ENCODE results near the gene PSD2. TPM values are rescaled to one million over a fixed set of nuclear protein-coding genes. Genes with fewer than 3 reads are reported as not detected.

Gene PSD2
- total RNA-seq, 4 donors from 2014 or later: under 0.01 to 0.17 (median 0.13) TPM; not detected in 1

- no peaks in the 10 kb centered on the region for H3K9me3 ChIP-seq
- intact Hi-C loops (cut with DNase I): no loop called here
- no peak for DNase-seq (ENCODE audit: extremely low spot score)
- no peak for TF ChIP-seq POLR2A (IDR thresholded peaks at IDR 0.05; ENCODE audit: low read depth)
- TF ChIP-seq CTCF (IDR thresholded peaks at IDR 0.05): no peak
- TF ChIP-seq EP300 (IDR thresholded peaks at IDR 0.05): no peak
- no peak for TF ChIP-seq POLR2AphosphoS5 (IDR thresholded peaks at IDR 0.05)
- no peak overlapping the region for H3K4me3 ChIP-seq
- H3K4me1 ChIP-seq: peaks cover 22 to 46% (median 40%) of the 10 kb centered on the region in 4 donors
- 47% methylated on average over 16 of the region's 18 CpGs for WGBS
- H3K27ac ChIP-seq (replicated peaks in 1 of 4): peak overlapping the region; percentile 44 to 73 (median 67)
- H3K27me3 ChIP-seq: no peaks in the 10 kb centered on the region
- peaks cover 0 to 6% (median 2%) of the 10 kb centered on the region in 4 donors for H3K36me3 ChIP-seq
These were observed 85.0 kb downstream of the PSD2 start for GRCh38 chr5:139880416-139881142.

GRCh38 chr5:139881143-139881733 lies 85.6 kb downstream of the PSD2 start:
- intact Hi-C loops (cut with DNase I): no loop called here

GRCh38 chr5:139882316-139882715 lies 86.7 kb downstream of the PSD2 start:
- H3K4me3 ChIP-seq: no peak overlapping the region
- WGBS: 85% methylated on average over 3 of the region's 3 CpGs
- intact Hi-C loops (cut with DNase I): no loop called here
- H3K4me1 ChIP-seq: peaks cover 22 to 46% (median 40%) of the 10 kb centered on the region in 4 donors
- no peak for TF ChIP-seq EP300 (IDR thresholded peaks at IDR 0.05)
- no peak for TF ChIP-seq POLR2AphosphoS5 (IDR thresholded peaks at IDR 0.05)
- no peak for TF ChIP-seq CTCF (IDR thresholded peaks at IDR 0.05)
- TF ChIP-seq POLR2A (IDR thresholded peaks at IDR 0.05; ENCODE audit: low read depth): no peak
- no peaks in the 10 kb centered on the region for H3K9me3 ChIP-seq
- H3K36me3 ChIP-seq: peaks cover 0 to 15% (median 7%) of the 10 kb centered on the region in 4 donors
- H3K27me3 ChIP-seq: no peaks in the 10 kb centered on the region
- no peak for DNase-seq (ENCODE audit: extremely low spot score)
- H3K27ac ChIP-seq (replicated peaks in 1 of 4): no peak overlapping the region

More at GRCh38 chr5:139881143-139881733, 85.6 kb downstream of the PSD2 start:
- Histone ChIP-seq H3K27ac (replicated peaks in 1 of 4) (peak overlapping the region; percentile 44 to 73 (median 67)), H3K4me1 (peaks cover 22 to 46% (median 40%) of the 10 kb centered on the region in 4 donors), H3K4me3 (no peak overlapping the region), H3K36me3 (peaks cover 0 to 11% (median 5%) of the 10 kb centered on the region in 4 donors), H3K9me3 (no peaks in the 10 kb centered on the region), H3K27me3 (no peaks in the 10 kb centered on the region)
- 72% methylated on average over 5 of the region's 5 CpGs for WGBS
- TF ChIP-seq POLR2A (IDR thresholded peaks at IDR 0.05; ENCODE audit: low read depth) (no peak), CTCF (IDR thresholded peaks at IDR 0.05) (no peak), POLR2AphosphoS5 (IDR thresholded peaks at IDR 0.05) (no peak), EP300 (IDR thresholded peaks at IDR 0.05) (no peak)
- no peak for DNase-seq (ENCODE audit: extremely low spot score)

- DNase-seq (ENCODE audit: extremely low spot score): no peak
These were observed 87.4 kb downstream of the PSD2 start for GRCh38 chr5:139882961-139883539.

More at GRCh38 chr5:139882961-139883539, 87.4 kb downstream of the PSD2 start:
- intact Hi-C loops (cut with DNase I): no loop called here
- Histone ChIP-seq H3K36me3 (peaks cover 0 to 16% (median 8%) of the 10 kb centered on the region in 4 donors), H3K4me1 (peaks cover 22 to 46% (median 40%) of the 10 kb centered on the region in 4 donors), H3K27me3 (no peaks in the 10 kb centered on the region), H3K4me3 (no peak overlapping the region), H3K27ac (replicated peaks in 1 of 4) (no peak overlapping the region), H3K9me3 (no peaks in the 10 kb centered on the region)
- WGBS: 63% methylated on average over 5 of the region's 10 CpGs
- TF ChIP-seq POLR2A (IDR thresholded peaks at IDR 0.05; ENCODE audit: low read depth) (no peak), POLR2AphosphoS5 (IDR thresholded peaks at IDR 0.05) (no peak), EP300 (IDR thresholded peaks at IDR 0.05) (no peak), CTCF (IDR thresholded peaks at IDR 0.05) (no peak)

Data from esophagus muscularis mucosa (tissue), 4 donors.